GM21367 (cell line): Measurements from ENCODE around the gene SLMAP.

Source experiments
- ATAC-seq: cut with Tn5 transposase; IDR thresholded peaks from one replicate; pipeline ENCODE4 v1.9.1; 2021; ENCODE audit not compliant: unreplicated experiment

The SLMAP gene, protein sequence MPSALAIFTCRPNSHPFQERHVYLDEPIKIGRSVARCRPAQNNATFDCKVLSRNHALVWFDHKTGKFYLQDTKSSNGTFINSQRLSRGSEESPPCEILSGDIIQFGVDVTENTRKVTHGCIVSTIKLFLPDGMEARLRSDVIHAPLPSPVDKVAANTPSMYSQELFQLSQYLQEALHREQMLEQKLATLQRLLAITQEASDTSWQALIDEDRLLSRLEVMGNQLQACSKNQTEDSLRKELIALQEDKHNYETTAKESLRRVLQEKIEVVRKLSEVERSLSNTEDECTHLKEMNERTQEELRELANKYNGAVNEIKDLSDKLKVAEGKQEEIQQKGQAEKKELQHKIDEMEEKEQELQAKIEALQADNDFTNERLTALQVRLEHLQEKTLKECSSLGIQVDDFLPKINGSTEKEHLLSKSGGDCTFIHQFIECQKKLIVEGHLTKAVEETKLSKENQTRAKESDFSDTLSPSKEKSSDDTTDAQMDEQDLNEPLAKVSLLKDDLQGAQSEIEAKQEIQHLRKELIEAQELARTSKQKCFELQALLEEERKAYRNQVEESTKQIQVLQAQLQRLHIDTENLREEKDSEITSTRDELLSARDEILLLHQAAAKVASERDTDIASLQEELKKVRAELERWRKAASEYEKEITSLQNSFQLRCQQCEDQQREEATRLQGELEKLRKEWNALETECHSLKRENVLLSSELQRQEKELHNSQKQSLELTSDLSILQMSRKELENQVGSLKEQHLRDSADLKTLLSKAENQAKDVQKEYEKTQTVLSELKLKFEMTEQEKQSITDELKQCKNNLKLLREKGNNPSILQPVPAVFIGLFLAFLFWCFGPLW

DNA sequence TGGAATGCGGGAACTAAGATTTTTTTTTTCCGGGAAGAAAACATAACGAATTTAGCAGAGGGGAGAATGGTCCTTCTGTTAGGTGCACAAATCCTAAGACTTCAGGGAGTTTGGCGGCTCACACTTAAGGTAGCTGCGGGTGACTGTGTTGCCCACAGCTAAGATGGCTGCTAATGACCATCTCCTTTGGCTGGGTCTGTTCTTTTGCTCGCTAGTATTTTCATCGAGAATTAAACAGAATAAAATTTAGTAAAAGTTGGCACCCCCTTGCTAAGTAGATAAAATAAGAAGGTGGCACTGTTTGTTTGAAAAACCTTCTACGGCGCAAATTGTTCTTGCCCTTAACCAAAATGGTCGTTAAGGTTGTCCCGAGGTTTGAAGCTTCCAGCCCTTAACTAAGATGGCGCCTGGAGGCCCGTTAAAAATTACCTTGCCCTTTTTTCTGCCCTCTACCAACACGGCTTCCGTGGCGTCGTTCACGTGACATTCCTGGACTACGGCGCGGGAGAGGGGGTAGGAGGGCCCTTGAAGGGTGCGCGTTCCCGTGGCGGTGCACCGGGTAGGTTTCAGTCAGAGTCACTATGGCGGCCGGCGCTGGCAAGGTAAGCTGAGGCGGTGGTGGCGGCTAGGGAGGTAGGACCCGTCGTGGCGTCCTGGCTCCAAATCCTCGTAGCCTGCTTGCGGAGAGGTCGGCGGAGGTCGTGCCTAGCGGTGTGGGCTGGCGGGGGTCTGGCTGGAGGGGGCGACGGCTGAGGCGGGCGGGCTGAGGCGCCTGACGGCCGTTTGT lies at the start of gene SLMAP:
SLMAP (plus strand) TSS at position 569 of the 787 bp plus-strand sequence. CDS start 1,343 bp downstream, outside the sequence.
- ATAC-seq, result peak; percentile 87

DNA sequence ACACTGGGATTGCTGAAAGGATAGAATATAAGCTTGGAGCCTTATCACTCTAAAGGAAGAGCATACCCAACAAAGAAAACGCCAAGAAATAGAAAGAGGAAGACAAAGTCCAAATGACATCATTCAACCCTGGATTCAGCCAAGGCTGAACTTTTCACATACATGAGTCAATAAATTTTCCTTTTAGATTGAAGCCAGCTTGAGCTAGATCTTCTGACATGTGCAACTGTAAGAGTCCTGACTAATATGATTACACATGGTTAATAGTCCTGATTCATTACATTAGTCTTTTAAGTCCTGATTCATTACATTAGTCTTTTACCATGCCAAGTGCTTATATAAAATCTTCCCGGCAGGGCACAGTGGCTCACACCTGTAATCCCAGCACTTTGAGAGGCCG lies 49.6 kb upstream of the SLMAP start:
- ATAC-seq, result no peak

DNA sequence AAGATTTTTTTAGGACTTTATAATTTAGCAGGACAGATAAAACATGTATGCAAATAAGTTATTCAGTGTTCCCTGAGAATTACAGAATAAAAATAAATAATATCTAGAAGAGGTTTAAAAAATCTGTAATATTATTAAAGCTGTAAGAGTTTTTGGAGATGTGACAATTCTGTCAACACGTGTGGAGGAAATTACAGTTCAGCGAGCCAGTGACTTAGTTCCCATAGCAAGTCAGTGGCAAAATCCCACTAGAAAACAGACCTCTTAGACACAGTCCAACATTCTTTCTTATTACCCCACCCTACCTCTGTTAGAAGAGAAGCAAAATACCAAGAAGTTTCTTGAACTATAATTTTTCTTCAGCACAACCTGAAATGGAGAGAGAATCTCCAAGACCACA lies 47.1 kb upstream of the SLMAP start:
- no peak for ATAC-seq

DNA sequence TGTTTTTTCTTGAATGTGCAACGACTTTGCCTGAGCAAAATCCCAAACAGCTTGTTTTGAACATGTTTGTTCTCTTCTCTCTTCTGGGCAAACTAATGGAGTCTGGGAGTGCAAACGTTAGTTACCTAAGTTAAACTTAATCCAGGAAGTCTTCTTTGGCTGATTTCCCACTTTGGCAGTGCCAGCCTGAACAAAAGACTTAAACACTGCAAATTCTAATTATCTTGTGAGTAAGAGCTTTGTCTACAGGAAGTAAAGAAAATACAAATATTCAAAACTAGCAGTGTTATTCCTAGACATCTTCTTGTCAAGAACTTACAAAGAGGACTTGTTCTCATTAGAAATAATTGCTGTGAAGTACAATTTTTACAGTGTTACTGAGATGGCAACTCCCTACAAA lies 46.5 kb upstream of the SLMAP start:
- no peak for ATAC-seq

DNA sequence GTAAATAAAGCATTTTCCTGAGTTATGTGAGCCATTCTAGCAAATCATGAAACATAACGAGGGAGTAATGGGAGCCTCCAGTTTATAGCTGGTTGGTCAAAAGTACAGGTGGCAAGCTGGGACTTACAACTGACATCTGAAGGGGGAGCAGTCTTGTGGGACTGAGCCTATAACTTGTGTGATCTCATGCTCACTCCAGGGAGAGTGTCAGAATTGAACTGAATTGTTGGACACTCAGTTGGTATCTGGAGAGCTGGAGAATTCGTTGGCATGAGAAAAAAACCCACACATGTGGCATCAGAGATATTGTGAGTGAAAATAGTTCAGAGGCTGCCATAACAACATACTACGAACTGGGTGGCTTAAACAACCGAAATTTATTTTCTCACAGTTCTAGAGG lies 40.4 kb upstream of the SLMAP start:
- ATAC-seq, result no peak

DNA sequence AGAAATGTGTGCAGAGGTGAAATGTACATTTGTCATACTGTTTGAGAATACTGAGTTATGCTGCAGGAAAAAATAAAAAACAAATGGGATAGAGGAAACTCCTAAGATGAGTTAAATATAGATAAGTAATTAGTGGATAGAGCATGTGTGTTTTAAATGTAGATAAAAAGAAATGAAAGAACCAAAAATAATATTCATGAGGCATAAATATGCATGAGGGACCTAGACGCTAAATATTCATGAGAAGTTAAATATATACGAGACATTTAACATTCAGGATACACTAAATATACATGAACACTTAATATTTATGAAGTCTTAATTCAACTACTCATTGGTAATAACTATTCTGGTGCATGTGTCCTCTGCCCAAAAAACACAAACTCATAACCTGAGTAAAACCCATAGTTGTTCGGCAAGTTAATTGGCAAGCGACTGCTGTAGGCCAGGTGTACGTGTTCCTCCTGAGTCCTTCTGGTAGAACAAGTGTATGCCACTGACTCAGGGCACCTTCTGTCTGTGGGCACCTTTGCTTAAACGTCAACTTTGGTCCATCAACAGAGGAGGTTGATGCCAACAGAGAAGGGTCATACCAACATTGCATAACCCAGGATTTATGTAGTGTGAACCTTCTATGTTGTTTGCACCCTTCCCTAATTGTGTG lies 38.8 kb upstream of the SLMAP start:
- ATAC-seq, result no peak

DNA sequence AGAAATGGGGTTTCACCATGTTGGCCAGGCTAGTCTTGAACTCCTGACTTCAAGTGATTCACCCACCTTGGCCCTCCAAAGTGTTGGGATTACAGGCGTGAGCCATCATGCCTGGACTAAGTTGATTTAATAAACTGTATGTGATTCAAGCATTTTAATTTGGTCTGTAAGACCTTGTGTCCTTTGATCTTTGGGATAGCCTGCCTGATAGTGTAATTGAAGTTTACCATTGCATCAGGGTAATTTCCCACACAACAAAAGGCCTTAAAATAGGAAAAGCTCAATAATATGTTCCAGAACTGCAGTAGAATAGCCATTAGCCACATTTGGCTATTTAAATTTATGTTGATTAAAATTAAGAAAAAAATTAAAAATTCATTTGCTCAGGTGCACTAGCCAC lies 38.0 kb upstream of the SLMAP start:
- ATAC-seq, result no peak

DNA sequence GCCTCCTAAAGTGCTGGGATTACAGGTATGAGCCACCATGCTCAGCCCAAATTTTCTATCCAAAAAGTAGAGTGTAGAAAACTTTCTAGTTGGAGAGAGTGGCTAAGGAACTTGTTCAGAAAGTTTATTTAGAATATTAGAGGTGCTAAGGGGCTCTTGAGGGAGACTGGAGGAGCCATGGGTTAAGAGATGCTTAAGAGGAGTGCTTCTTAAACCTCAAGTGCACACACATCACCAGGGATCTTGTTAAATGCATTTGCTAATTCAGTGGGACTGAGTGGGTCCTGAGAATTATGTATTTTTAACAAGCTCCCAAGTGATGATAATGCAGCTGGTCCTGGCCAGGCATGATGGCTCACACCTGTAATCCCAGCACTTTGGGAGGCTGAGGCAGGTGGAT lies 29.7 kb upstream of the SLMAP start:
- ATAC-seq, result no peak

DNA sequence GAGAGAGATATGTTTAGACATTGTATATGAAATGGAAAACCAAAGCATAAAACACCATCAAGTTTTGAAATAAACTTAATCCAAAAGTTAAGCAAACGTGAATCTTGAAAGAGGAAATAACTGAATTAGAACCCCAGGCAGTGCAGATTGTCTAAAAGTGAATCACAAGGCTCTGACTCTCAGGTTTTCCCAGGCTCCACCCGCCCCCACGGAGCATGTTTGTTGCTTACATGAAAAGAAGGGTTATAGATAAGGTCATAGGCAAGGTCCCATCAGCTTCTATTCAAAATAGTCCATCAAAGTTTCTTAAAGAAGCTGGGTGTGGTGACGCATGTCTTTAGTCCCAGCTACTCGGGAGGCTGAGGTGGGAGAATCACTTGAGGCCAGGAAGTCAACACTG lies 29.0 kb upstream of the SLMAP start:
- ATAC-seq, result no peak

DNA sequence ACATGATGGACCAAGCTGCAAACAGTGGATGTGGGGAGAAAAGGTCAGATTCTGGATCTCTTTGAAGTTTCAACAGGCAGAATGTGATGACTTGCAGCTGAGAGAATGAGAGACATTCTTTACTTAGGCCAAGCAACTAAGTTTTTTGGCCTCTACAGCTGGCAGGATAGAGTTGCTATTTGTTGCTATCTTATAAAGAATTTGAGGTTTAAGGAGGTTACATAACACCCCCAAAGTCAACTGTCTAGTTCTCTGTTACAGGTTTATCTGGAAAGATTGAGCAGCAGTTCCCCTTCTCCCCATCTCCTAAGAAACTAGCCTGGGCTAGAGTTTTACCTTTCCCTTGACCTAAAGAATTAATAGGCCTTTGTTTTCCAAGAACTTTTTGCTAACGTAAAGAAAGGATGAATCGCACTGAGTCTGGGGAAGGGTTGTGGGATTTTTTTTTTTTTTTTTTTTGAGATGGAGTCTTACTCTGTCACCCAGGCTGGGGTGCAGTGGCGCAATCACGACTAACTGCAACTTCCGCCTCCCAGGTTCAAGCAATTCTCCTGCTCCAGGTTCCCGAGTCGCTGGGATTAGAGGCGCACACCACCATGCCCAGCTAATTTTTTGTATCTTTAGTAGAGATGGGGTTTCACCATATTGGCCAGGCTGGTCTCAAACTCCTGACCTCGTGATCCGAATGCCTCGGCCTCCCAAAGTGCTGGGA lies 26.6 kb upstream of the SLMAP start:
- no peak for ATAC-seq

DNA sequence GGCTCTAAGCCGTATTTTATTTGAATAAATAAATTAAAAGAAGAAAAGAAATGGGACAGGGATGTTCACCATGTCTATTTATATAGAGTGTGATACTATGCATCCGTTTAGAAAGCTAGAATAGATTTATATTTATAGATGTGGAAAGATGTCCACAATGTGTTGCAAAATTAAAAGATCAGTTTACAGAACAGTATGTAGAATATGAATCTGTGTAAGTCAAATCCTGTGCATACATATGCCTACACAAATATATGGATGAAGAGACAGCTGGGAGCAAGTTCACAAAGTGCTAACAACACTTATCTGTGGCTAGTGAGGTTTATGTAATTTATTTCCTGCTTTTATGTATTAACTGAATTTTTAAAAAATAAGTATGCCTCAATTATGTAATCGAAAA lies 25.4 kb upstream of the SLMAP start:
- ATAC-seq, result no peak

DNA sequence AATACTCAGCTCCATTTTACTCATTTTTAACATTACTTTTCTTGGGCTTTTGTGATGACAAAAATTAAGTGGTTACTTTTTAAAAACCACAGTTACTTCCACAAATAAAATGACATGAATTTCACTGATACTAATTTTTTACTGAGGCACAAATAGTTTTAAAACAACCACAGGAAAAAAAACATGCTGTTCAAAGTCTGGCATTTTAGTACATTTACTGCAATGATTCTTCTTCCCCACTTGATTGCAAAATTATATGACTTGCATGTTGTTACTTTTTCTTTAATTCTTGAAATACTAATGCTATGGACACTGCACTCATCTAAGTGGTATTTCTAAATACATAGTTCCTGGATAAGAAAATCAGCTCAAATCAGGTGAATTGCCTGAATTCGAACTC lies 24.8 kb upstream of the SLMAP start:
- ATAC-seq, result no peak

DNA sequence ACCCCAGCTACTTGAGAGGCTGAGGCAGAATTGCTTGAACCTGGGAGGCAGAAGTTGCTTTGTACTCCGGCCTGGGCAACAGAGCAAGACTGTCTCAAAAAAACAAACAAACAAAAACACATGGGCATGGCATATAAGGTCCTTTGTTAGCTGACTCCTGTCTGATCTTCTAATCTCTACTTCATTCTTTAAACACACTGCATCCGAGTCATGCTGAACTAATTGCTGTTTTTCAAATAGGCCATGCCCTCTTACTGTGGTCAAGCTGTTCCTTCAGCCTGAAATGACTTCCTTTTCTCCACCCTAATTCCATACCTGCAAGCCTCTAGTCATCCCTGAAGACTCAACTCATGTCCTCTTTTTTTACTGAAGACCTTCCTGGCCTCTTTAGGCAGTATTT lies 22.3 kb upstream of the SLMAP start:
- ATAC-seq, result no peak

DNA sequence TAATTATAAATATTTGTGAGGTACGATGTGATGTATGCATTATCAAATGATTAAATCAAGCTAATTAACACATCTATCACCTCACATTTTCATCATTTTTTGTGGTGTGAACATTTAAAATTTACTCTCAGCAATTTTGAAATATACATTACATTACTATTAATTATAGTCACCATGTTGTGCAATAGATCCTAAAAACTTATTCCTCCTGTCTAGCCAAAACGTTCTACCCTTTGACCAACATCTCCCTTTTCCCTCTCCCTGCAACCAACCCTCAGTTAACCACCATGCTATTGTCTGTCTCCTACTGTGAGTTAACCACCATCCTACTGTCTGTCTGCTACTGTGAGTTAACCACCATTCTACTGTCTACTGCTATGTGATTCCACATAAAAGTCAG lies 20.7 kb upstream of the SLMAP start:
- no peak for ATAC-seq

DNA sequence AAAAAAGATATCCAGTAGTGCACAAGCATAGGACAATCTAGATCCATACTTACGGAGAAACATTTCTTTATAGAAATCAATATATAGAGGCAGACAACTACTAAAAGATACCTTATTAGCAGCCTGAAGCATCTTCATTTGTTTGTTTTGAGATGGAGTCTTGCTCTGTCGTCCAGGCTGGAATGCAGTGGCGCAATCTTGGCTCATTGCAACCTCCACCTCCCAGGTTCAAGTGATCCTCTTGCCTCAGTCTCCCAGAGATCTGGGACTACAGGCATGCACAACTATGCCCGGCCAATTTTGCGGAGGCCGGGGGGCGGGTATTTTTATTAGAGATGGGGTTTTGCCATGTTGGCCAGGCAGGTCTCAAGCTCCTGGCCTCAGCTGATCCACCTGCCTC lies 18.3 kb upstream of the SLMAP start:
- ATAC-seq, result no peak

DNA sequence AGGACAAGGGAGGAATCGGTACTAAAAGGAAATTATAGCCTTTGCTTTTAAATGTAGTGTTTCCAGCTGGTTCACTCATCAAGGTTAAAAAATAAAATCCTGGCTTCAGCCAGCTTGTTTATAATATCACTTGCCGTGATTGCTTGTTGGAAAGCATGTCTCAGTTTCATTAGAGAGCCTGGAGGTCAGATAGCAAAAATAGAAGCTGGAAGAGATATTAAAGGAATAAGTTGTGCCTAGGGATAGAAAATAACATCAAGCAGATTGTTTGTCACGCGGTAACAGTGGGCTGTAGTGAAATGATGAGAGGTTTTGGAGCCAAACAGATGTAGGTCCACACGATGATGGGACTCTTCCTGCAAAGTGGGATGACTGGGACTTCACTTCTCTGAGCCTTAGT lies 17.7 kb upstream of the SLMAP start:
- no peak for ATAC-seq

DNA sequence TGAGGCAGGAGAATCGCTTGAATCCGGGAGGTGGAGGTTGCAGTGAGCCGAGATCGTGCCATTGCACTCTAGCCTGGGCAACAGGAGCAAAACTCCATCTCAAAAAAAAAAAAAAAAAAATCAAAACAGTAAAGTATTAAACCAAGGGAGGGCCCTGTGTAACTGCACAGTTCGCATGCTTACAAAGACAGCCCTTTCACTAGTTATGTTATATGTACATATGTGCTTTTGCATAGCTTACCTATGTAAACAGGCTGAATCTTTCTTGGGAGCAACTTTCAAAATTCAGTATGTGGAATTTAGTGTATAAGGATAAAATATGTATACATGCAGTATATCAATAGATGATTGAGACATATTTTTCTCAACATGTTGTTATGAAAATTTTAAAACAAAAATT lies 16.1 kb upstream of the SLMAP start:
- no peak for ATAC-seq

DNA sequence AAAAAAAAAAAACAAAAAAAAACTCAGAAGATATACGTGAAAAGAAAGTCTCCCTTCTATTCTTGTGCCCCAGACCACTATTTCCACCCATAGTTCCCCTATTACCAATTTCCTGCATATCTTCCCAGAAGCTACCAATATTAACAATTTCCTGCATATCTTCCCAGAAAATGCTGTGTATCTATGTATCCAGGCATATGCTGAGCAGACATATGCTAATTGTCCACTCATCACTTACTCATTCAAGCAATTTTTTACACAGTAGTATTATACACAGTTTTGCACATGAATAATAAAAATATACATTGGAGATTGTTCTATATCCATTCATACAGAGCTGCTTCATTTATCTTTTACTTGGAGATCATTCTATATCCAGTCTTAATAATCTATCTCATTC lies 12.6 kb upstream of the SLMAP start:
- ATAC-seq, result no peak

DNA sequence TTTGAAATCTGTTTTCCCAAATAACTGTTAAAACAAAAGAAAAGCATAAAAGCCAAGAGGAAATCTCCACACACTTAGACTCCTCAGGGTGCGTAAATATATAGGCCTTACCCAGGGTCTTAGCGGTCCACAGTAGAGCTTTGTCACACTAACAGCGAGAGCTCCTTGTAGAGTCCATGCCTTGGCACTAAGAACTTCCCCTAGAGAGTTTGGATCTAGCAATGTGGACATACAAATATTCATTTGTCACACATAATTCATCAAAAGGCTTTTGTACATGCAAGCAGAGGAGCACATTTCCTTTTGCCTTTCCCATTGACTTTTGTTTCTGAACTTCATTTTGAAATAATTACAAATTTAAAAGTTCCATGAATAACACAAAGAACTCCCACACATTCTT lies 11.0 kb upstream of the SLMAP start:
- no peak for ATAC-seq
